Loucy (cell line): ENCODE data around the gene PRSS38.

Experiments
- EZH2phosphoT487 ChIP-seq: fragments of 200-600 bp; IDR thresholded peaks from 2 replicates; pipeline ENCODE4 v1.6.1; 2018; ENCODE audit warnings: antibody characterized with exemption, mild to moderate bottlenecking, moderate library complexity, borderline replicate concordance
- TF ChIP-seq, protein P1 (sequence below): fragments of 200-600 bp; sonication (generic); conservative IDR thresholded peaks from 2 replicates; pipeline ENCODE4 v1.5.1; 2014; ENCODE audit warnings: mild to moderate bottlenecking, antibody characterized with exemption, low read length

- TF ChIP-seq, protein P1, sequence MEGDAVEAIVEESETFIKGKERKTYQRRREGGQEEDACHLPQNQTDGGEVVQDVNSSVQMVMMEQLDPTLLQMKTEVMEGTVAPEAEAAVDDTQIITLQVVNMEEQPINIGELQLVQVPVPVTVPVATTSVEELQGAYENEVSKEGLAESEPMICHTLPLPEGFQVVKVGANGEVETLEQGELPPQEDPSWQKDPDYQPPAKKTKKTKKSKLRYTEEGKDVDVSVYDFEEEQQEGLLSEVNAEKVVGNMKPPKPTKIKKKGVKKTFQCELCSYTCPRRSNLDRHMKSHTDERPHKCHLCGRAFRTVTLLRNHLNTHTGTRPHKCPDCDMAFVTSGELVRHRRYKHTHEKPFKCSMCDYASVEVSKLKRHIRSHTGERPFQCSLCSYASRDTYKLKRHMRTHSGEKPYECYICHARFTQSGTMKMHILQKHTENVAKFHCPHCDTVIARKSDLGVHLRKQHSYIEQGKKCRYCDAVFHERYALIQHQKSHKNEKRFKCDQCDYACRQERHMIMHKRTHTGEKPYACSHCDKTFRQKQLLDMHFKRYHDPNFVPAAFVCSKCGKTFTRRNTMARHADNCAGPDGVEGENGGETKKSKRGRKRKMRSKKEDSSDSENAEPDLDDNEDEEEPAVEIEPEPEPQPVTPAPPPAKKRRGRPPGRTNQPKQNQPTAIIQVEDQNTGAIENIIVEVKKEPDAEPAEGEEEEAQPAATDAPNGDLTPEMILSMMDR = no peak
- TF ChIP-seq EZH2phosphoT487 = no peak
Measured at GRCh38 chr1:227846265-227846858, 30.9 kb downstream of the PRSS38 start.
